NCI-H2171 treated with DMSO at 0.1 percent for 48 hours (cell line): ENCODE measurements around the gene OGDHL.
A peak's percentile ranks its signal among the peaks of the same experiment; 100 is the strongest.
"Not testable (repeated sequence)": the region's sequence is repeated elsewhere in the genome, so short reads cannot be mapped to it uniquely, and the experiment has no call there.

Source experiments
- DNase-seq: peaks from one replicate; lab custom pipeline; 2025; lab: John Stamatoyannopoulos, UW

OGDHL gene

GRCh38 chr10:49761789-49762565, at the start of gene OGDHL:
TSS of gene OGDHL (minus strand) at chr10:49762323. CDS start at chr10:49758592, 3,731 bp downstream.
- peak; percentile 38 for DNase-seq

- DNase-seq: no peak
Observed at GRCh38 chr10:49803988-49804387, 41.9 kb upstream of the OGDHL start.

DNA sequence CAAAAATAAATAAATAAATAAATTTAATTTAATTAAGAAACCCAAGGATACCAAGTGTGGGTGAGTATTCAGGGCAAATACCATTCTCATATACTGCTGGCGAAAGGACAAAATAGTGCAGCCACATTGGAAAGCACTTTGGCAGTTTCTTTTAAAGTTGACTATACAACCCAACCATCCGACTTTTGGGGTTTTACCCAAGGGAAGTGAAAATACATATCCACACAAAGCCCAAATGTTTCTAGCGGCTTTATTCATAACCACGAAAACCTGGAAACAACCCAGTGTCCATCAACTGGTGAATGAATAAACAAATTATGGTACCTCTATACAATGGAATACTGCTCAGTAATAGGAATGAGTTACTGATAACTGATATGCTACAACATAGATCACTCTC, 36.2 kb upstream of the OGDHL start:
- no peak for DNase-seq

DNA sequence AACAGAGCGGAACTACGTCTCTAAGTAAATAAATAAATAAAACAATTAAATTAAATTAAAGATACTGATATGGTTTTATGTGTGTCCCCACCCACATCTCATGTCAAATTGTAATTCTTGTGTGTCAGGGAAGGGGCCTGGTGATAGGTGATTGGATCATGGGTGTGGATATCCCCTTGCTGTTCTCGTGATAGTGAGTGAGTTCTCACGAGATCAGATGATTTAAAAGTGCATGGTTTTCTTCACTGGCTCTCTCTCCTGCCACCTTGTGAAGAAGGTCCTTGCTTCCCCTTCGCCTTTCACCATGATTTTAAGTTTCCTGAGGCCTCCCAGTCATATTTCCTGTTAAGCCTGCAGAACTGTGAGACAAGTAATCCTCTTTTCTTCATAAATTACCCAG, 29.0 kb upstream of the OGDHL start:
- DNase-seq: no peak

DNA sequence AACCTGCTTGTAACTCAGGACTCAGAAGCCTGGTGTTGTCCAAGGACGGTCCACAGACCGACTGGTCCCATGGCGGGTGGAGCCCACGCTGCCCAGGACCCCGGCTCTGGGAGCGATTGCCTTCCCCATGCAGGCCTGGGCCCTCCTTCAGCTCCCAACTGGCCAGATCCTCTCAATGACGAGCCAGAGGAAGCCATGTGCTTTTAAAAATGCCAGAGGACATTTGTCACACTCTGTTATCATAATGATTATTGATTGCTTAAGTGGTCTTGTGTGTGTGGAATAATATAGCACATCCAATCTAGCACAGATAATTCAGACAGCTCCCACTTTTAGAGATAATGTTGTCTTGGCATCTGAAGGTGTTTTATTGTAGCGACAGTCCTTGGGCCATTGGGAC, 22.6 kb upstream of the OGDHL start:
- DNase-seq: no peak

DNA sequence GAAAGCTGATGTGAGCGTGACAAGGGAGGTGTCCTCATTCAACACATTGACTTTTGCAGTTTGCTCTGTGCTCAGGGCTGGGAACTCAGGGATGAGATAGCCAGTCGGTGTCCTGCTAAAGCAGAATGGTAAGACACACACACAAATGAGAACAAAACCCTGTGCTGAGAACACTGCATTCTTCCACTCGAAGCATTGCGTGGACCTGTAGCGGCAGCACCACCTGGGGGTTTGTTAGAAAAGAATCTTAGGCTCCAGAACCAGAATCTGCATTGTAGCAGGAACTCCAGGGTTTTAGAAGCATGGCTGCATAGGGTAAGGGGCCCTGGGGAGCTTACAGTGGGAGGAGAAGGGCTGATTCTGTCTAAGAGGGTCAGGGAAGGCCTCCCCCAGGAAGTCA, 21.5 kb upstream of the OGDHL start:
- DNase-seq: no peak

GRCh38 chr10:49781247-49781646, 19.1 kb upstream of the OGDHL start:
- no peak for DNase-seq

- no peak for DNase-seq
Observed at GRCh38 chr10:49778197-49778596, 16.1 kb upstream of the OGDHL start.

- DNase-seq: no peak
Observed at GRCh38 chr10:49776851-49777250, 14.7 kb upstream of the OGDHL start.

DNA sequence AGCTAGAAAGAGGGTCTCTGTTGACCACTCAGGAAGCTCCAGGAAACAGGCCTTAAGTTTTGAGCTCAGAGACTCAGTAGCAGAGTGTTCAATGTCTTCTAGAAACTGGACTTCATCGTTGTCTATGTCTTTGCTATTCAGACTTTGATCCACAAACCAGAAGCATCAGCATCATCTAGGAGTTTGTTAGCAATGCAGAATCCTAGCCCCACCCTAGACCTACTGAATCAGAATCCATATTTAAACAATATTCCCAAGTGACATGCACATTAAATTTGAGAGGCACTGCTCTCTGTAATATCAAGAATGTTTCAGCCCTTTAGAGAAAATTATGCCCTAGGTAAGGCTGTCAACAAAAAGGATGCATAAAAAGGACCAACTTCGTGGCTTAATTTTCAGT, 12.9 kb upstream of the OGDHL start:
- DNase-seq: no peak

- not testable (repeated sequence) for DNase-seq
Observed at GRCh38 chr10:49772944-49773343, 10.8 kb upstream of the OGDHL start.

GRCh38 chr10:49771046-49771445, 8.9 kb upstream of the OGDHL start:
- DNase-seq: not testable (repeated sequence)

DNA sequence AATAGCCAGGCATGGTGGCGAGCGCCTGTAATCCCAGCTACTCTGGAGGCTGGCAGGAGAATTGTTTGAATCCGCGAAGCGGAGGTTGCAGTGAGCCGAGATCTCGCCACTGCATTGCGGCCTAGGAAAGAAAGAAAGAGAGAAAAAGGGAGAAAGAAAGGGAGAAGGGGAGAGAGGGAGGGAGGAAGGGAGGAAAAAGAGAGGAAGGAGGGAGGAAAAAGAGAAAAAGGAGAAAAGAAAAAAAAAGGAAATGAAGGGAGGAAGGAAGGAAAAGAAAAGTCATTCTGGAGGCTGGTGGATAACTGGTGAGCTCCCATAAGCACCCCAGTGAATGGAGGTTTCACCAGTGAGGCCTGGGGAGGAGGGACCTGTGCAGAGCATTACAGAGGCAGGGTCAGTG, 7.6 kb upstream of the OGDHL start:
- no peak for DNase-seq

DNA sequence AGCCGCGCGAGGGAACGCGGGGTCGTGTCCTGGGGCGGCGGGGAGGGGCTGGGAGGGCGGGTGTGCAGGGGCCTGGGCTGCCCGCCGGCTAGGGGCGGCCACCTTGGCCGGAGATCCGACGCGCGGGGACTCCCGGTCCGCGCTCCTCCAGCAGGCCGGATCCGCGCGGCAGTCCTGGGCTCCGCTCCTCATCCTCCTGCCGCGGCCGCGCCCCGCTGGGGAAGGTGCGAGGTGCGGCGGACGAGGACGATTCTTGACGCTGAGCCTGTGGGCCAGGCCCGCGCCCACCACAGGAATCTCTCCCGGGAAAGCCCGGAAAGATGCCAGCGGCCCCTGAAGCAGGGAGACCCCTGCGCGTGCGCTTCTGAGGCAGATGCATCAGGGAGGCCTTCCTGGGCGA, 6.6 kb upstream of the OGDHL start:
- DNase-seq: no peak

DNA sequence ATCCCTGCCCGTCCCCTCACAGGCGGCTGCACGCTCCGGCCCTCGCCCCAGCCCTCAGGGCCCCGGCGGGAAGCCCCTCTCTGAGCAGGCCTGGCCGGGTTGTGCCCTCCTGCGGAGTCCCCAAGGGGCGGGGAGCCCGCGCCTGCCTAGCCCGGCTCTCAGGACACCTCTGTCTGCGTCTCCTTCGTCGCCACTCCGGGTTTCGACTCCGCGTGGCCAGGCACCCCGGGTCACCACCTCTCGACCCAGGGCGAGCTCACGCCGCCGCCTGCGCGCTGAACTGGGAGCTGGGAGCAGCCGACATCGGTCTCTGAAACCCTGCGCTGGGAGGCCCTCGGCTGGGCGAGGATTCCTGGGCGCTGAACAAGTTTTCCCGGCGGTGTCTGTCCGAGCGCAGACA, 6.2 kb upstream of the OGDHL start:
- DNase-seq: no peak

DNA sequence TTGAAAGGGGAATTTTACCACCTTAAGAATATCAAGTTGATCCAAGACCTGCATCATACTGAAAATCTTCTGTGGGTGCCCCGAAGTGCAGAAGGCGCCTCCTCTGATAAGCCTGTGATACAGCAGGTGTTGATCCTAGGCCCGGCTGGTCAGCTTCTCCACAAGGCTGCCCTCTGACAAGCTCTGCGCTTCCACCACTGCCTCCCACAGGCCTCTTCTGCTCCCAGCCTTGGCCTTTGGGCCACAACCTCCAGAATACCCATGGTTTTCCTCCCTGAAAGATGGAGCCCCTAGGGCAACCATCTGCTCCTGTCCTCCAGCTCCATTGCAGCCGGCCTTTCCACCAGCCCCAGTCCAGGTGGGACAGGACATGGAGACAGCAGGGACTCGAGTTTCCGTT, 5.6 kb upstream of the OGDHL start:
- no peak for DNase-seq

GRCh38 chr10:49766484-49766883, 4.4 kb upstream of the OGDHL start:
- no peak for DNase-seq

- DNase-seq: no peak
Observed at GRCh38 chr10:49762566-49762877, 399 bp upstream of the OGDHL start.

- DNase-seq: no peak
Observed at GRCh38 chr10:49761201-49761788, 828 bp downstream of the OGDHL start.

GRCh38 chr10:49760789-49761188, 1.3 kb downstream of the OGDHL start:
- no peak for DNase-seq

DNA sequence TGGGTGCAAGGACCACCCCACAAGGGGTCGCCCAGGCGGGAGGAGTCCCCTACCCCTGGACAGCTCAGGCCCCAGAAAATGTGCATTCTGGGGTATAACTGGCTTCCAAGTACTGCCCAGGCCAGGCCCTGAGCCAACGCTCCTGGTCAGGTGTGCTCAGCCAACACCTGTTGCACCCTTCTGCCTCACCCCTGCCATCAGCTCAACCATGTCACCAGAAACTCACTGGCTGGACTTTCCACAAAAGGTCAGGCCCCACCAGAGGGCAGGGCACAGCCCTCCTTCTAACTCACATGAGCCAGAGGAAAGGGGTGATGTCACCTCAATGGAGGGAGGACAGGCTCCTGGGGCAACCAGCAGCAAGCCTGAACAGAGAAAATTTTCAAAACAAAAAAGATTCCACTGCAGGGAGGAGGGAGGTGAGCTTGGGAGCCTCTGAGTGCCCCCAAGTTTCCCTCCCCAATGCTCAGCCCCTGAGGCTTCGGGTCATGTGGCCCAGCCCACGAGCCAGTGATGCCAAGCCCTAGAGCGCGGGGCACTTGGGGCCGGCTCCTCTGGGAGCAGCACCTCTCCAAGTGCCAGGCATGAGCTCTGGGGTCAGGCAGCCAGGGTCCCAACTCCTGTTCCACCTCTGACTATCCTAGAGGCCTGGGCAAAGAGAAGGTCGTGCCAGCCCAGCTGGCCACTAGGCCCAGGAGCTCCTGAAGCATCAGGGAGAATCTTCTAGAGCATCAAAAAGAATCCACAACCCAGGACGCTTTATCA, 2.2 kb downstream of the OGDHL start:
- no peak for DNase-seq

GRCh38 chr10:49758249-49758930, 3.7 kb downstream of the OGDHL start:
- no peak for DNase-seq

DNA sequence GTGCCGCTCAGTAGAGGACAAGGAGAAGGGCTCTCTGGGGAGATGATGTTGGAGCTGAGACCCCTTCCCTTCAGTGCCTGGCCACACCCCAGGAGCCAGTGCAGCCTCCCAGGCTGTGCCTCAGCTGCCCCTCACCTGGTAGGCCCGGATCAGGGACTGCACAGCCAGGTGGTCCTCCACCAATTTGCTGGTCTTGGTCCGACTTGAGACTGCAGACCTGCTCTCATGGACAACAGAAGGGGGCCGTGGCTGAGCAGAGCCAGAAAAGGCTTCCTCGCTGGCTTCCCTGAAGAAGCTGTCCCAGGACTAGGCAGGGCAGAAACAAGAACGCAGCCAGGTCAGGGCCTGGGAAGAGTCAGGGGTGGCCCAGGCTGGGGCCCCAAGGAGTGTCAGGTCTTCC, 5.5 kb downstream of the OGDHL start:
- no peak for DNase-seq
